Neutrophil (primary cell): ENCODE data around the gene GNG2.

Source experiments
- H3K27ac ChIP-seq: fragments of 200-600 bp; sonication (generic); 2 replicates; pipeline ENCODE4 v1.5.1; 2016; ENCODE audit warnings: mild to moderate bottlenecking, moderate library complexity
- H3K27me3 ChIP-seq: fragments of 200-600 bp; sonication (generic); 2 replicates; pipeline ENCODE4 v1.6.0; 2016; ENCODE audit warnings: mild to moderate bottlenecking
- H3K36me3 ChIP-seq: fragments of 200-600 bp; sonication (generic); 2 replicates; pipeline ENCODE4 v1.5.1; 2017
- H3K4me1 ChIP-seq, 2 experiments: fragments of 200-600 bp in 1 of 2; sonication (generic) in 1 of 2; 1 replicate in 1 of 2; 2 replicates in 1 of 2; pipeline versions ENCODE4 v1.5.1 to v1.6.1; 2013 to 2016; ENCODE audit warnings: low read depth in 1 of 2, low read length in 1 of 2, mild to moderate bottlenecking in 1 of 2, moderate library complexity in 1 of 2; ENCODE audit not compliant: control insufficient read depth in 1 of 2, insufficient read depth in 1 of 2
- H3K4me3 ChIP-seq, 2 experiments: fragments of 200-600 bp in 1 of 2; sonication (generic) in 1 of 2; 1 replicate in 1 of 2; 2 replicates in 1 of 2; pipeline ENCODE4 v1.5.1; 2013 to 2016; ENCODE audit warnings: low read depth in 1 of 2, low read length in 1 of 2, mild to moderate bottlenecking in 1 of 2, moderate library complexity in 1 of 2
- H3K9me3 ChIP-seq: fragments of 200-600 bp; sonication (generic); 2 replicates; pipeline ENCODE4 v1.5.1; 2016
- CTCF ChIP-seq: fragments of 200-600 bp; sonication (generic); IDR thresholded peaks from 2 replicates; pipeline ENCODE4 v1.5.1; 2016; ENCODE audit warnings: antibody characterized with exemption

The GNG2 gene

GRCh38 chr14:51860164-51860824 lies at the start of gene GNG2:
Gene GNG2 (plus strand): TSS chr14:51860612. CDS start chr14:51950679, 90,067 bp downstream.
- peak within 1 kb of the TSS; percentile 75 to 83 for H3K4me3 ChIP-seq
- no peak for TF ChIP-seq CTCF
- H3K27me3 ChIP-seq, result no peaks in the 10 kb centered on the region
- no peaks in the 10 kb centered on the region for H3K9me3 ChIP-seq
- no peaks in the 10 kb centered on the region for H3K36me3 ChIP-seq
- H3K27ac ChIP-seq, result peak within 1 kb of the TSS; percentile 93
- peaks cover 72% of the 10 kb centered on the region in 2 experiments for H3K4me1 ChIP-seq

GRCh38 chr14:51811706-51812105 lies 48.7 kb upstream of the GNG2 start:
- H3K9me3 ChIP-seq, result no peaks in the 10 kb centered on the region
- TF ChIP-seq CTCF, result no peak
- H3K4me3 ChIP-seq, result no peak overlapping the region
- H3K27me3 ChIP-seq, result no peaks in the 10 kb centered on the region
- H3K27ac ChIP-seq, result no peak overlapping the region
- H3K36me3 ChIP-seq, result no peaks in the 10 kb centered on the region
- H3K4me1 ChIP-seq, result no peaks in the 10 kb centered on the region

- Histone ChIP-seq H3K4me3 (no peak overlapping the region), H3K27ac (no peak overlapping the region), H3K4me1 (no peaks in the 10 kb centered on the region), H3K36me3 (no peaks in the 10 kb centered on the region), H3K27me3 (no peaks in the 10 kb centered on the region), H3K9me3 (no peaks in the 10 kb centered on the region)
- TF ChIP-seq CTCF, result no peak
Measured at GRCh38 chr14:51816031-51816430, 44.4 kb upstream of the GNG2 start.

GRCh38 chr14:51817326-51817725 lies 43.1 kb upstream of the GNG2 start:
- no peak overlapping the region for H3K27ac ChIP-seq
- H3K27me3 ChIP-seq, result no peaks in the 10 kb centered on the region
- no peaks in the 10 kb centered on the region for H3K4me1 ChIP-seq
- H3K36me3 ChIP-seq, result no peaks in the 10 kb centered on the region
- TF ChIP-seq CTCF, result no peak
- no peak overlapping the region for H3K4me3 ChIP-seq
- no peaks in the 10 kb centered on the region for H3K9me3 ChIP-seq

GRCh38 chr14:51818748-51819380 lies 41.5 kb upstream of the GNG2 start:
- H3K4me3 ChIP-seq, result no peak overlapping the region
- no peaks in the 10 kb centered on the region for H3K9me3 ChIP-seq
- no peaks in the 10 kb centered on the region for H3K27me3 ChIP-seq
- H3K36me3 ChIP-seq, result no peaks in the 10 kb centered on the region
- TF ChIP-seq CTCF, result no peak
- H3K4me1 ChIP-seq, result no peaks in the 10 kb centered on the region
- no peak overlapping the region for H3K27ac ChIP-seq
